OCI-LY7 (cell line): ENCODE measurements around the gene LMX1B.
"Not testable (repeated sequence)": the region's sequence is repeated elsewhere in the genome, so short reads cannot be mapped to it uniquely, and the experiment has no call there.

Experiments
- EZH2phosphoT487 ChIP-seq: fragments of 200-600 bp; sonication (generic); IDR thresholded peaks from 2 replicates; pipeline ENCODE4 v1.6.1; 2018; ENCODE audit warnings: low read depth, borderline replicate concordance, mild to moderate bottlenecking, mixed run types, antibody characterized with exemption, low read length, moderate library complexity, mixed read lengths
- TF ChIP-seq, protein P1 (sequence below): fragments of 200-600 bp; sonication (generic); conservative IDR thresholded peaks from 2 replicates; pipeline ENCODE4 v1.5.1; 2014; ENCODE audit warnings: mild to moderate bottlenecking, antibody characterized with exemption, low read length, moderate library complexity, mixed read lengths

DNA sequence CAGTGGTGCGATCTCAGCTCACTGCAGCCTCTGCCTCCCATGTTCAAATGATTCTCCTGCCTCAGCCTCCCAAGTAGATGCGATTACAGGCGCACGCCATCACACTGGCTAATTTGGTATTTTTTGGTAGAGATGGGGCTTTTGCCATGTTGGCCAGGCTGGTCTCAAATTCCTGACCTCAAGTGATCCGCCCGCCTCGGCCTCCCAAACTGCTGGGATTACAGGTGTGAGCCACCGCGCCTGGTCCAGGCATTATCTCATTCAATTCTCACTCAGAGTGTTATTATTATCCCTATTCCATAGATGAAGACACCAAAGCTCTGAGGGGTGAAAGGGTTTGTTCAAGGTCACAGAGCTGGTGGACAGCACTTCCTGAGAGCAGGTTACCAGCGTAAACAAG is 94.0 kb downstream of the LMX1B start:
- TF ChIP-seq, protein P1, sequence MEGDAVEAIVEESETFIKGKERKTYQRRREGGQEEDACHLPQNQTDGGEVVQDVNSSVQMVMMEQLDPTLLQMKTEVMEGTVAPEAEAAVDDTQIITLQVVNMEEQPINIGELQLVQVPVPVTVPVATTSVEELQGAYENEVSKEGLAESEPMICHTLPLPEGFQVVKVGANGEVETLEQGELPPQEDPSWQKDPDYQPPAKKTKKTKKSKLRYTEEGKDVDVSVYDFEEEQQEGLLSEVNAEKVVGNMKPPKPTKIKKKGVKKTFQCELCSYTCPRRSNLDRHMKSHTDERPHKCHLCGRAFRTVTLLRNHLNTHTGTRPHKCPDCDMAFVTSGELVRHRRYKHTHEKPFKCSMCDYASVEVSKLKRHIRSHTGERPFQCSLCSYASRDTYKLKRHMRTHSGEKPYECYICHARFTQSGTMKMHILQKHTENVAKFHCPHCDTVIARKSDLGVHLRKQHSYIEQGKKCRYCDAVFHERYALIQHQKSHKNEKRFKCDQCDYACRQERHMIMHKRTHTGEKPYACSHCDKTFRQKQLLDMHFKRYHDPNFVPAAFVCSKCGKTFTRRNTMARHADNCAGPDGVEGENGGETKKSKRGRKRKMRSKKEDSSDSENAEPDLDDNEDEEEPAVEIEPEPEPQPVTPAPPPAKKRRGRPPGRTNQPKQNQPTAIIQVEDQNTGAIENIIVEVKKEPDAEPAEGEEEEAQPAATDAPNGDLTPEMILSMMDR, result not testable (repeated sequence)
- not testable (repeated sequence) for TF ChIP-seq EZH2phosphoT487
